ENCODE results near the gene RIMBP2.

The RIMBP2 gene

GRCh38 chr12:130747867-130748740 is 32.0 kb upstream of the RIMBP2 start:
- no peak overlapping the region for H3K4me3 ChIP-seq (ENCODE audit: low read depth, low read length)
- peak; percentile 87 for DNase-seq (ENCODE audit: low read depth)
- TF ChIP-seq CTCF (IDR thresholded peaks at IDR 0.05; ENCODE audit: low read depth, low read length) = peak; percentile 91
- peak; percentile 71 for TF ChIP-seq MAX (IDR thresholded peaks at IDR 0.05; ENCODE audit: low read depth, low read length)
- TF ChIP-seq MYC (IDR thresholded peaks at IDR 0.05; ENCODE audit: low read depth, low read length) = peak; percentile 54; the same call in 1 of the 2 replicates
- TF ChIP-seq POLR2A (IDR thresholded peaks at IDR 0.05; ENCODE audit: extremely low read depth, insufficient read length) = no peak

GRCh38 chr12:130746546-130746945 is 30.4 kb upstream of the RIMBP2 start:
- DNase-seq (ENCODE audit: low read depth) = no peak
- no peak overlapping the region for H3K4me3 ChIP-seq (ENCODE audit: low read depth, low read length)
- no peak for TF ChIP-seq POLR2A (IDR thresholded peaks at IDR 0.05; ENCODE audit: extremely low read depth, insufficient read length)
- TF ChIP-seq MAX (IDR thresholded peaks at IDR 0.05; ENCODE audit: low read depth, low read length) = no peak
- no peak for TF ChIP-seq MYC (IDR thresholded peaks at IDR 0.05; ENCODE audit: low read depth, low read length)
- no peak for TF ChIP-seq CTCF (IDR thresholded peaks at IDR 0.05; ENCODE audit: low read depth, low read length)

GRCh38 chr12:130745921-130746320 is 29.8 kb upstream of the RIMBP2 start:
- no peak for TF ChIP-seq MYC (IDR thresholded peaks at IDR 0.05; ENCODE audit: low read depth, low read length)
- TF ChIP-seq MAX (IDR thresholded peaks at IDR 0.05; ENCODE audit: low read depth, low read length) = no peak
- TF ChIP-seq POLR2A (IDR thresholded peaks at IDR 0.05; ENCODE audit: extremely low read depth, insufficient read length) = no peak
- no peak for TF ChIP-seq CTCF (IDR thresholded peaks at IDR 0.05; ENCODE audit: low read depth, low read length)
- no peak for DNase-seq (ENCODE audit: low read depth)
- no peak overlapping the region for H3K4me3 ChIP-seq (ENCODE audit: low read depth, low read length)

- no peak overlapping the region for H3K4me3 ChIP-seq (ENCODE audit: low read depth, low read length)
- no peak for DNase-seq (ENCODE audit: low read depth)
- TF ChIP-seq MAX (IDR thresholded peaks at IDR 0.05; ENCODE audit: low read depth, low read length) = no peak
- no peak for TF ChIP-seq POLR2A (IDR thresholded peaks at IDR 0.05; ENCODE audit: extremely low read depth, insufficient read length)
- TF ChIP-seq CTCF (IDR thresholded peaks at IDR 0.05; ENCODE audit: low read depth, low read length) = no peak
- no peak for TF ChIP-seq MYC (IDR thresholded peaks at IDR 0.05; ENCODE audit: low read depth, low read length)
Measured at GRCh38 chr12:130744274-130744673, 28.2 kb upstream of the RIMBP2 start.

GRCh38 chr12:130743606-130744005 is 27.5 kb upstream of the RIMBP2 start:
- H3K4me3 ChIP-seq (ENCODE audit: low read depth, low read length) = no peak overlapping the region
- TF ChIP-seq POLR2A (IDR thresholded peaks at IDR 0.05; ENCODE audit: extremely low read depth, insufficient read length) (no peak), MYC (IDR thresholded peaks at IDR 0.05; ENCODE audit: low read depth, low read length) (no peak), CTCF (IDR thresholded peaks at IDR 0.05; ENCODE audit: low read depth, low read length) (no peak), MAX (IDR thresholded peaks at IDR 0.05; ENCODE audit: low read depth, low read length) (no peak)
- no peak for DNase-seq (ENCODE audit: low read depth)
